Hepatocyte (in vitro differentiated cells): Measurements from ENCODE around the gene TTPAL. TPM values are rescaled to one million over a fixed set of nuclear protein-coding genes. Genes with fewer than 3 reads are reported as not detected.

ENCODE experiments used
- DNase-seq: peaks from one replicate; pipeline ENCODE4 v3.0.0-alpha.2; 2016; ENCODE audit warnings: low spot score
- H2AFZ ChIP-seq: fragments of 200-600 bp; sonication (generic); 2 replicates; pipeline ENCODE4 v1.6.0; 2016; ENCODE audit warnings: antibody characterized with exemption, mild to moderate bottlenecking
- H3K27ac ChIP-seq: fragments of 200-600 bp; sonication (generic); 2 replicates; pipeline ENCODE4 v1.5.1; 2016; ENCODE audit warnings: mild to moderate bottlenecking
- H3K27me3 ChIP-seq: fragments of 200-600 bp; sonication (generic); 2 replicates; pipeline ENCODE4 v1.6.1; 2016
- H3K36me3 ChIP-seq: fragments of 200-600 bp; sonication (generic); replicated peaks from 2 replicates; pipeline ENCODE4 v1.5.1; 2016; ENCODE audit warnings: low read depth; ENCODE audit not compliant: insufficient read depth
- H3K4me1 ChIP-seq: fragments of 200-600 bp; sonication (generic); 2 replicates; pipeline ENCODE4 v1.5.1; 2016; ENCODE audit warnings: mild to moderate bottlenecking, moderate library complexity; ENCODE audit not compliant: insufficient read depth
- H3K4me2 ChIP-seq: fragments of 200-600 bp; sonication (generic); 2 replicates; pipeline ENCODE4 v1.6.0; 2016
- H3K4me3 ChIP-seq: fragments of 200-600 bp; sonication (generic); 2 replicates; pipeline ENCODE4 v1.5.1; 2016; ENCODE audit warnings: mild to moderate bottlenecking
- H3K79me2 ChIP-seq: fragments of 200-600 bp; sonication (generic); 2 replicates; pipeline ENCODE4 v1.6.0; 2017; ENCODE audit warnings: mild to moderate bottlenecking
- H3K9me2 ChIP-seq: fragments of 200-600 bp; sonication (generic); replicated peaks from 2 replicates; pipeline ENCODE4 v1.6.0; 2017; ENCODE audit warnings: mild to moderate bottlenecking; ENCODE audit not compliant: insufficient read depth
- H3K9me3 ChIP-seq: fragments of 200-600 bp; sonication (generic); 2 replicates; pipeline ENCODE4 v1.5.1; 2016; ENCODE audit warnings: low read depth, mild to moderate bottlenecking
- H4K20me1 ChIP-seq: fragments of 200-600 bp; sonication (generic); 2 replicates; pipeline ENCODE4 v1.6.0; 2016; ENCODE audit warnings: mild to moderate bottlenecking; ENCODE audit not compliant: insufficient read depth, poor library complexity, severe bottlenecking
- CTCF ChIP-seq: fragments of 200-600 bp; sonication (generic); IDR thresholded peaks from 2 replicates; pipeline ENCODE4 v1.5.1; 2016; ENCODE audit warnings: antibody characterized with exemption, mild to moderate bottlenecking; ENCODE audit not compliant: poor library complexity
- EZH2 ChIP-seq: fragments of 200-600 bp; sonication (generic); IDR thresholded peaks from 2 replicates; pipeline ENCODE4 v1.6.1; 2016; ENCODE audit warnings: antibody characterized with exemption, mild to moderate bottlenecking, borderline replicate concordance
- EZH2phosphoT487 ChIP-seq: fragments of 200-600 bp; sonication (generic); IDR thresholded peaks from one replicate; pipeline ENCODE4 v1.6.1; 2018; ENCODE audit warnings: antibody characterized with exemption, mild to moderate bottlenecking, low read depth, moderate library complexity; ENCODE audit not compliant: unreplicated experiment, severe bottlenecking
- WGBS: methylation state at CpG from one replicate; pipeline ENCODE4 v1.1.6; 2016; ENCODE audit warnings: low lambda C conversion rate; ENCODE audit errors: missing lambda C conversion rate; 5-methylcytosine and 5-hydroxymethylcytosine counted together
- polyA plus RNA-seq: library from polyadenylated mRNA; unstranded; fragments of >200 nt; fragmentation: Nextera tagmentation; extraction: Ambion mirVana; gene quantifications from 2 replicates; pipeline ENCODE4 v1.2.1, GENCODE V29; 2016
- total RNA-seq: library from RNA; depleted of rRNA; stranded (reverse); fragments of >200 nt; gene quantifications from 2 replicates; pipeline ENCODE4 v1.2.3, GENCODE V29; 2014

Gene TTPAL
- total and polyA plus RNA-seq, 2 experiments from 2014 or later = 10.3 to 12.9 TPM

GRCh38 chr20:44489223-44489622, 13.5 kb downstream of the TTPAL start:
- Histone ChIP-seq H3K4me2 (no peak overlapping the region), H3K27ac (no peak overlapping the region), H3K27me3 (no peaks in the 10 kb centered on the region), H2AFZ (no peak overlapping the region), H4K20me1 (no peaks in the 10 kb centered on the region), H3K9me3 (no peaks in the 10 kb centered on the region), H3K36me3 (peaks cover 3% of the 10 kb centered on the region), H3K4me1 (no peaks in the 10 kb centered on the region), H3K9me2 (no peaks in the 10 kb centered on the region), H3K79me2 (no peaks in the 10 kb centered on the region), H3K4me3 (no peak overlapping the region)
- 97% methylated on average over 9 of the region's 9 CpGs for WGBS
- no peak for DNase-seq
- no peak for TF ChIP-seq CTCF
- no peak for TF ChIP-seq EZH2
- TF ChIP-seq EZH2phosphoT487 = no peak

- Histone ChIP-seq H2AFZ (no peak overlapping the region), H3K27me3 (no peaks in the 10 kb centered on the region), H3K79me2 (no peaks in the 10 kb centered on the region), H4K20me1 (no peaks in the 10 kb centered on the region), H3K36me3 (peaks cover 3% of the 10 kb centered on the region), H3K4me2 (no peak overlapping the region), H3K9me2 (no peaks in the 10 kb centered on the region), H3K9me3 (no peaks in the 10 kb centered on the region), H3K4me3 (no peak overlapping the region), H3K27ac (no peak overlapping the region), H3K4me1 (no peaks in the 10 kb centered on the region)
- WGBS = 93% methylated on average over 3 of the region's 3 CpGs
- no peak for DNase-seq
- TF ChIP-seq EZH2 = no peak
- no peak for TF ChIP-seq EZH2phosphoT487
- TF ChIP-seq CTCF = no peak
These were observed 14.3 kb downstream of the TTPAL start for GRCh38 chr20:44489931-44490330.

- no peaks in the 10 kb centered on the region for H3K4me1 ChIP-seq
- no peaks in the 10 kb centered on the region for H4K20me1 ChIP-seq
- H3K9me2 ChIP-seq = no peaks in the 10 kb centered on the region
- H3K9me3 ChIP-seq = no peaks in the 10 kb centered on the region
- no peak for DNase-seq
- H3K27ac ChIP-seq = peak overlapping the region; percentile 33
- no peak overlapping the region for H3K4me3 ChIP-seq
- H3K27me3 ChIP-seq = no peaks in the 10 kb centered on the region
- no peak overlapping the region for H2AFZ ChIP-seq
- WGBS = 78% methylated on average over 5 of the region's 5 CpGs
- H3K79me2 ChIP-seq = no peaks in the 10 kb centered on the region
- H3K36me3 ChIP-seq = no peaks in the 10 kb centered on the region
- H3K4me2 ChIP-seq = no peak overlapping the region
- TF ChIP-seq EZH2phosphoT487 (no peak), EZH2 (no peak), CTCF (no peak)
These were observed 16.1 kb downstream of the TTPAL start for GRCh38 chr20:44491635-44492395.
